Right renal pelvis (tissue), 4 donors: ENCODE measurements around the gene GABRG2. TPM values are rescaled to one million over a fixed set of nuclear protein-coding genes. Genes with fewer than 3 reads are reported as not detected.

Experiments used
- DNase-seq, 4 donors: peaks; one replicate each; pipeline ENCODE4 v3.0.0-alpha.2; 2013; ENCODE audit warnings: low read depth in 4 of 4, low spot score in 3 of 4, missing footprints in 1 of 4
- polyA plus RNA-seq, 4 donors: library from polyadenylated mRNA; unstranded; fragments of 120-200 nt; gene quantifications; one replicate each; pipeline ENCODE4 v1.2.1, GENCODE V29; 2013; ENCODE audit not compliant: insufficient read length in 4 of 4

Gene GABRG2
- polyA plus RNA-seq, 4 donors = 0.04 to 0.11 (median 0.05) TPM

GRCh38 chr5:162187371-162187770 is 119.8 kb downstream of the GABRG2 start:
- no peak for DNase-seq

- DNase-seq = no peak
Observed at GRCh38 chr5:162189719-162190118, 122.1 kb downstream of the GABRG2 start.

GRCh38 chr5:162193012-162193411 is 125.4 kb downstream of the GABRG2 start:
- DNase-seq = no peak

- DNase-seq = no peak
Observed at GRCh38 chr5:162196351-162196750, 128.8 kb downstream of the GABRG2 start.

GRCh38 chr5:162202285-162202880 is 134.8 kb downstream of the GABRG2 start:
- DNase-seq = no peak

Other genes starting within 250 kb of the GABRG2 start
- gene GABRA1, start 219.7 kb upstream of the GABRG2 start, polyA plus RNA-seq = under 1 TPM in 2 of 4 donors, not detected in 2; 0.15 to 0.17 TPM